ENCODE measurements around the gene PTPN13. TPM values are rescaled to one million over a fixed set of nuclear protein-coding genes. Genes with fewer than 3 reads are reported as not detected.

The PTPN13 gene
- total RNA-seq, 3 donors from 2014 or later = 0.89 to 2.2 (median 0.92) TPM

GRCh38 chr4:86816501-86817273, 222.6 kb downstream of the PTPN13 start:
- Mint-ChIP-seq H3K4me1 (ENCODE audit: low read depth) (no peaks in the 10 kb centered on the region), H3K36me3 (ENCODE audit: insufficient read depth) (no peaks in the 10 kb centered on the region), H3K9me3 (peaks cover 12% of the 10 kb centered on the region), H3K4me3 (no peak overlapping the region), H3K27me3 (ENCODE audit: low read depth) (peaks cover 2% of the 10 kb centered on the region)
- DNase-seq (no peak), ATAC-seq (no peak)

- Mint-ChIP-seq H3K36me3 (ENCODE audit: insufficient read depth) (no peaks in the 10 kb centered on the region), H3K9me3 (peaks cover 12% of the 10 kb centered on the region), H3K27me3 (ENCODE audit: low read depth) (peaks cover 2% of the 10 kb centered on the region), H3K4me3 (no peak overlapping the region), H3K4me1 (ENCODE audit: low read depth) (no peaks in the 10 kb centered on the region)
- ATAC-seq = no peak
- no peak for DNase-seq
These were observed 224.1 kb downstream of the PTPN13 start for GRCh38 chr4:86818211-86818610.

GRCh38 chr4:86818841-86819240, 224.7 kb downstream of the PTPN13 start:
- Mint-ChIP-seq H3K9me3 (peaks cover 12% of the 10 kb centered on the region), H3K4me3 (no peak overlapping the region)
- ATAC-seq = no peak

GRCh38 chr4:86819561-86819960, 225.4 kb downstream of the PTPN13 start:
- Mint-ChIP-seq H3K36me3 (ENCODE audit: insufficient read depth) (no peaks in the 10 kb centered on the region), H3K9me3 (peaks cover 12% of the 10 kb centered on the region), H3K4me1 (ENCODE audit: low read depth) (no peaks in the 10 kb centered on the region), H3K4me3 (no peak overlapping the region), H3K27me3 (ENCODE audit: low read depth) (peaks cover 2% of the 10 kb centered on the region)
- ATAC-seq = no peak
- no peak for DNase-seq

More at GRCh38 chr4:86818841-86819240, 224.7 kb downstream of the PTPN13 start:
- no peak for DNase-seq
- H3K27me3 Mint-ChIP-seq (ENCODE audit: low read depth) = peaks cover 2% of the 10 kb centered on the region
- H3K36me3 Mint-ChIP-seq (ENCODE audit: insufficient read depth) = no peaks in the 10 kb centered on the region
- no peaks in the 10 kb centered on the region for H3K4me1 Mint-ChIP-seq (ENCODE audit: low read depth)

GRCh38 chr4:86821151-86821550, 227.0 kb downstream of the PTPN13 start:
- no peaks in the 10 kb centered on the region for H3K36me3 Mint-ChIP-seq (ENCODE audit: insufficient read depth)
- peaks cover 6% of the 10 kb centered on the region for H3K27me3 Mint-ChIP-seq (ENCODE audit: low read depth)
- ATAC-seq = no peak
- no peak overlapping the region for H3K4me3 Mint-ChIP-seq
- H3K4me1 Mint-ChIP-seq (ENCODE audit: low read depth) = no peaks in the 10 kb centered on the region
- peaks cover 3% of the 10 kb centered on the region for H3K9me3 Mint-ChIP-seq
- no peak for DNase-seq

GRCh38 chr4:86822136-86822535, 228.0 kb downstream of the PTPN13 start:
- Mint-ChIP-seq H3K9me3 (no peaks in the 10 kb centered on the region), H3K4me3 (no peak overlapping the region), H3K4me1 (ENCODE audit: low read depth) (no peaks in the 10 kb centered on the region), H3K27me3 (ENCODE audit: low read depth) (peaks cover 6% of the 10 kb centered on the region), H3K36me3 (ENCODE audit: insufficient read depth) (no peaks in the 10 kb centered on the region)
- no peak for ATAC-seq
- no peak for DNase-seq

- ATAC-seq = no peak
These were observed 231.4 kb downstream of the PTPN13 start for GRCh38 chr4:86825511-86825910.

GRCh38 chr4:86831262-86832130, 237.4 kb downstream of the PTPN13 start:
- DNase-seq (no peak), ATAC-seq (no peak)
- Mint-ChIP-seq H3K9me3 (no peaks in the 10 kb centered on the region), H3K27me3 (ENCODE audit: low read depth) (peaks cover 2% of the 10 kb centered on the region), H3K4me3 (no peak overlapping the region), H3K4me1 (ENCODE audit: low read depth) (no peaks in the 10 kb centered on the region), H3K36me3 (ENCODE audit: insufficient read depth) (no peaks in the 10 kb centered on the region)

More at GRCh38 chr4:86825511-86825910, 231.4 kb downstream of the PTPN13 start:
- DNase-seq = no peak
- H3K4me3 Mint-ChIP-seq = no peak overlapping the region
- H3K9me3 Mint-ChIP-seq = no peaks in the 10 kb centered on the region
- no peaks in the 10 kb centered on the region for H3K36me3 Mint-ChIP-seq (ENCODE audit: insufficient read depth)
- H3K4me1 Mint-ChIP-seq (ENCODE audit: low read depth) = no peaks in the 10 kb centered on the region
- H3K27me3 Mint-ChIP-seq (ENCODE audit: low read depth) = peaks cover 6% of the 10 kb centered on the region

- no peaks in the 10 kb centered on the region for H3K27me3 Mint-ChIP-seq (ENCODE audit: low read depth)
- H3K9me3 Mint-ChIP-seq = no peaks in the 10 kb centered on the region
- ATAC-seq = no peak
- H3K4me3 Mint-ChIP-seq = no peak overlapping the region
- H3K36me3 Mint-ChIP-seq (ENCODE audit: insufficient read depth) = no peaks in the 10 kb centered on the region
- H3K4me1 Mint-ChIP-seq (ENCODE audit: low read depth) = no peaks in the 10 kb centered on the region
- DNase-seq = no peak
These were observed 239.5 kb downstream of the PTPN13 start for GRCh38 chr4:86833615-86834014.

GRCh38 chr4:86834901-86835300, 240.8 kb downstream of the PTPN13 start:
- Mint-ChIP-seq H3K4me1 (ENCODE audit: low read depth) (no peaks in the 10 kb centered on the region), H3K4me3 (no peak overlapping the region), H3K9me3 (no peaks in the 10 kb centered on the region), H3K27me3 (ENCODE audit: low read depth) (no peaks in the 10 kb centered on the region), H3K36me3 (ENCODE audit: insufficient read depth) (no peaks in the 10 kb centered on the region)
- ATAC-seq (no peak), DNase-seq (no peak)

GRCh38 chr4:86835677-86836076, 241.6 kb downstream of the PTPN13 start:
- DNase-seq (no peak), ATAC-seq (no peak)
- H3K36me3 Mint-ChIP-seq (ENCODE audit: insufficient read depth) = peaks cover 2% of the 10 kb centered on the region
- no peaks in the 10 kb centered on the region for H3K9me3 Mint-ChIP-seq
- no peaks in the 10 kb centered on the region for H3K27me3 Mint-ChIP-seq (ENCODE audit: low read depth)
- no peak overlapping the region for H3K4me3 Mint-ChIP-seq
- no peaks in the 10 kb centered on the region for H3K4me1 Mint-ChIP-seq (ENCODE audit: low read depth)

GRCh38 chr4:86837691-86838503, 243.8 kb downstream of the PTPN13 start:
- Mint-ChIP-seq H3K9me3 (no peaks in the 10 kb centered on the region), H3K36me3 (ENCODE audit: insufficient read depth) (peaks cover 2% of the 10 kb centered on the region), H3K27me3 (ENCODE audit: low read depth) (no peaks in the 10 kb centered on the region), H3K4me1 (ENCODE audit: low read depth) (no peaks in the 10 kb centered on the region), H3K4me3 (no peak overlapping the region)
- ATAC-seq (no peak), DNase-seq (no peak)

GRCh38 chr4:86840858-86841257, 246.7 kb downstream of the PTPN13 start:
- Mint-ChIP-seq H3K27me3 (ENCODE audit: low read depth) (no peaks in the 10 kb centered on the region), H3K36me3 (ENCODE audit: insufficient read depth) (peaks cover 2% of the 10 kb centered on the region), H3K4me1 (ENCODE audit: low read depth) (no peaks in the 10 kb centered on the region), H3K4me3 (no peak overlapping the region), H3K9me3 (no peaks in the 10 kb centered on the region)
- ATAC-seq = no peak
- DNase-seq = no peak

GRCh38 chr4:86841309-86841708, 247.2 kb downstream of the PTPN13 start:
- Mint-ChIP-seq H3K4me3 (no peak overlapping the region), H3K27me3 (ENCODE audit: low read depth) (no peaks in the 10 kb centered on the region), H3K4me1 (ENCODE audit: low read depth) (no peaks in the 10 kb centered on the region), H3K9me3 (no peaks in the 10 kb centered on the region), H3K36me3 (ENCODE audit: insufficient read depth) (peaks cover 2% of the 10 kb centered on the region)
- DNase-seq (no peak), ATAC-seq (no peak)
